GM12873 (cell line): ENCODE data around the gene FYB1.

Experiments
- CTCF ChIP-seq: IDR thresholded peaks from 2 replicates; pipeline ENCODE4 v1.5.1; 2012; ENCODE audit warnings: low read depth, mild to moderate bottlenecking, moderate library complexity, low read length, control low read depth; ENCODE audit not compliant: insufficient read depth; ENCODE audit errors: missing control alignments

Gene FYB1

GRCh38 chr5:39195198-39195826 lies 24.1 kb downstream of the FYB1 start:
- TF ChIP-seq CTCF = no peak

DNA sequence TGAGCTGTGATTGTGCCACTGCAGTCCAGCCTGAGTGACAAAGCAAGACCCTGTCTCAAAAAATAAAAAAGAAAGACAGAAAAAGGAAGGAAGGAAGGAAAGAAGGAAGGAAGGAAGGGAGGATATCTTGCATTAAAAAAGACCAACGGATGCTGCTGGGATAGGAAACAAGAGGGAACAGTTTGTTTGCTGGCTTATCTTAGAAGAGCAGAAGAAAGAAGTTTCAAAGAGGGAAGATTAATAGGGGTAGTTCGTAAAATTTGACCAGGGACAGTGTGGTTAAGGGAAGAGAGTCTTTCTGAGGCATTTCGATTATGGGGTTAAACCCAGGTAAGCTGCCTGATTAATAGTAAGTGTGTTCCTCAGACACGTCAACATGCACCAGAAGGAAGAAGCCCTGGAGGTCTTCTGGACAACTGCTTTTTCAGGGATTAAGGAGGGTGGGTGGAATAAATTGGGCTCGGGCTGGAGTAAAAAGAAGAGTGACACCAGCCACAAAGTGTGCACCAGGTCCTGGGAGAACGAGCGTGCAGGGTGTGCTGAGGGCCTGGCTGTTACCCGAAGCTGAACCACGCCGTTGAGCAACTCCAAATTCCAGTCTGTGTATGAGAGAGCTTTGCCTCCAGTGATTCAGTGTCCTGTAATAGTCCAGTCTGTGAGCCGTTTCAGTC lies 24.8 kb downstream of the FYB1 start:
- TF ChIP-seq CTCF = no peak

- no peak for TF ChIP-seq CTCF
Measured at GRCh38 chr5:39193553-39194465, 25.6 kb downstream of the FYB1 start.

- no peak for TF ChIP-seq CTCF
Measured at GRCh38 chr5:39192450-39193160, 26.8 kb downstream of the FYB1 start.

- no peak for TF ChIP-seq CTCF
Measured at GRCh38 chr5:39191216-39191615, 28.1 kb downstream of the FYB1 start.

DNA sequence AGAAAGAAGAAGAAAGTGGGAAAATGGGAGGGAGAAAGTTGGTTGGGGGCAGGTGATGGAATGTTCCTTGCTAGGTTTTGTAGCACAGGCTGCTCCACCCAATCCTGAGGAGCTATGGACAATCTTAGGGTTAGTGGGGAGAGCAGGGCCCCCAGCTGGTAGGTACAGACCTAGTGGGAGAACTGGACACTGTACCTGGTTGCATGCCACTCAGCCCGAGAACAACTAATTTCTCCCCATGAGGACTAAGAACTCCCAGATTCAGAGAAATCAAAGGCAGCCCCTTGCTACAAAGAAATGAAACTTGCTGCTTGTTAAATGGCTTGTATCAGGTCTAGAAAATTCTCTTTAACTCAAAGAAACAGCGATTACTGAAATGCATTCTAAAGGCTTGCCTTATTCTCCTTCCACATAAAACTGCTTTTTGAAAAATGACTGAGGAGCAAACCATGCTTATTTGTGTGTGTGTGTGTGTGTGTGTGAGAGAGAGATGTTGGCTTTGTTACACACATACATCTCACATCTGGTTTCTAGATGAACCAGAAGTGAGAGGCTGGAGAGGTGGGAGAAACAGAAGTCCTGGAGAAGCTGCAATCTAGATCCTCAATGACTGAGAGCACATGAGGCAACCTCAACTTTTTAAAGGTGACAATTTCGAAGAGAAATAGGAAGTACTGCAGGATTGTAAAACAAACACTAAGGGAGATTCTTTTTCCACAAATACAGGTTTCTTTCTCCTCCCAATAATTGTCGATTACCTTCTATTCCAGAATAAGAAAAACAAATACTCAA lies 28.9 kb downstream of the FYB1 start:
- no peak for TF ChIP-seq CTCF
